Gastroesophageal sphincter (tissue), 3 donors: Measurements from ENCODE around the gene KRTAP9-1.

Experiments used
- CTCF ChIP-seq, 4 experiments: fragments of 200-600 bp in 2 of 4; fragments of 450-650 bp in 2 of 4; sonication (generic) in 1 of 4; IDR thresholded peaks; one replicate each; pipeline ENCODE4 v1.5.1; 2017 to 2019; ENCODE audit warnings: antibody characterized with exemption in 4 of 4, mild to moderate bottlenecking in 2 of 4, moderate library complexity in 2 of 4
- EP300 ChIP-seq: sonication (generic); formaldehyde crosslinking; IDR thresholded peaks from one replicate; pipeline ENCODE4 v1.6.1; 2017; ENCODE audit warnings: antibody characterized with exemption, mild to moderate bottlenecking
- POLR2A ChIP-seq, 2 donors: fragments of 450-650 bp; IDR thresholded peaks; one replicate each; pipeline ENCODE4 v1.6.1; 2017; ENCODE audit warnings: antibody characterized with exemption in 2 of 2, mild to moderate bottlenecking in 2 of 2, moderate library complexity in 1 of 2
- POLR2AphosphoS5 ChIP-seq: sonication (generic); formaldehyde crosslinking; IDR thresholded peaks from one replicate; pipeline ENCODE4 v1.6.1; 2017; ENCODE audit warnings: antibody characterized with exemption

GRCh38 chr17:41230094-41230493, 40.4 kb downstream of the KRTAP9-1 start:
- TF ChIP-seq CTCF (IDR thresholded peaks at IDR 0.05) (no peak), POLR2A (IDR thresholded peaks at IDR 0.05) (no peak), EP300 (no peak), POLR2AphosphoS5 (no peak)
